WTC11 (cell line): Measurements from ENCODE around the gene ATXN10.

Experiments used
- GRHL2 ChIP-seq: fragments of 250-450 bp; sonication (Bioruptor Pico); IDR thresholded peaks from 2 replicates; pipeline ENCODE4 v1.8.0; 2022; ENCODE audit warnings: mild to moderate bottlenecking, moderate library complexity; ENCODE audit not compliant: insufficient replicate concordance, severe bottlenecking
- HMGA2 ChIP-seq: fragments of 250-450 bp; sonication (Bioruptor Pico); IDR thresholded peaks from 2 replicates; pipeline ENCODE4 v1.4.0; 2021; ENCODE audit warnings: mild to moderate bottlenecking, moderate library complexity
- JAZF1 ChIP-seq: fragments of 250-450 bp; sonication (Bioruptor Pico); IDR thresholded peaks from 2 replicates; pipeline ENCODE4 v1.9.0; 2021; ENCODE audit warnings: moderate library complexity, mild to moderate bottlenecking, inconsistent platforms
- JUN ChIP-seq: sonication (generic); formaldehyde crosslinking; IDR thresholded peaks from 2 replicates; pipeline ENCODE4 v1.8.0; 2023; ENCODE audit warnings: mild to moderate bottlenecking, missing genetic modification reagents
- TF ChIP-seq, protein P1 (sequence below): sonication (generic); formaldehyde crosslinking; IDR thresholded peaks from 2 replicates; pipeline ENCODE4 v1.8.0; 2022; ENCODE audit warnings: mild to moderate bottlenecking, missing genetic modification reagents
- TF ChIP-seq, protein P2 (sequence below): sonication (generic); formaldehyde crosslinking; IDR thresholded peaks from 2 replicates; pipeline ENCODE4 v1.8.0; 2023; ENCODE audit warnings: missing genetic modification reagents, mild to moderate bottlenecking, borderline replicate concordance
- TF ChIP-seq, protein P3 (sequence below): fragments of 200-600 bp; IDR thresholded peaks from 2 replicates; pipeline ENCODE4 v1.8.0; 2022; ENCODE audit warnings: antibody characterized with exemption
- TF ChIP-seq, protein P4 (sequence below): sonication (generic); formaldehyde crosslinking; IDR thresholded peaks from 2 replicates; pipeline ENCODE4 v1.8.1; 2022; ENCODE audit warnings: mild to moderate bottlenecking, missing genetic modification reagents, moderate library complexity, borderline replicate concordance

DNA sequence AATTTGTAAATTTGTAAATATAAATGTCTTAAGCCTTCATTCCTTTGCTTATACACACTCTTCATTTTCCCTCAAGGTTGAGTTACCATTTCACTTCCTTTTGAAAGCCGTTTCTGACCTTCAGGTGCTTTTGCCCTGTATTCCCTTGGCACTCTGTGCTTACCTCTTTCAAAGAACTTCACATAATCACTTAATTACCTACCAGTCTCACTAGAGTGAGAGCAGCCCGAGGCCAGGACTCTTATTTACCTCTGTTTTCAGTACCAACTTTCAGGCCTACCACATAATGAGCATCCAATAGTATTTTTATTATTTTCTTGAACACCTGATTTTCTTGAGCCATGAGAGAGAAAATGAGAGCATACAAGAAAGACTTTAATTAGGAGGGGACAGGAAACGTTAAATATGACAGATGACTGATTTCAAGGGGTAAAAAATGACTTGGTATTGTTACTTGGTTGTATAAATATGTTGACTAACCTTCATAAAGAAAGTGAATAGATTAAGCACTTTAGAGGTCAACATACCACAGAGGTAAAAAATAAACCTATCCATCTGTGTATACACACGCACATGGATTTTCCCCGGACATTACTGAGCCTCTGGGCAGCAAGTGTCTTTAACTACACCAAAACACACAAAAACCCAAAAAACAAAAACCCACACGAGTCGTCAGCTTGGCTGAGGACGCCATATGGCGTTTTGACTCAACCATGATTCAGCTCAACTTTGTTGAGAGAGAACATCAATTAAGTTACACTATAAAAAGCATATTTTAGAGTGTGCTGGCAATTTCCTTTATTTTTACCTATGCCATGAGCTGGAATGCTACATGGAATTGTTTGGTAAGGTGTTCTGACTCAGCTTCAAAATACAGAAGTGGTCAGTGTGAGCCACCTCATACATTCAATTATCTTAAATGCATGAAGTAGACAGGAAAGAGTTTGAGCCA, 7.6 kb downstream of the ATXN10 start:
- TF ChIP-seq JAZF1 (CRISPR knock-in tag) (no peak), HMGA2 (CRISPR knock-in tag) (no peak), JUN (CRISPR knock-in tag) (no peak), GRHL2 (CRISPR knock-in tag) (no peak)
- TF ChIP-seq, protein P1, sequence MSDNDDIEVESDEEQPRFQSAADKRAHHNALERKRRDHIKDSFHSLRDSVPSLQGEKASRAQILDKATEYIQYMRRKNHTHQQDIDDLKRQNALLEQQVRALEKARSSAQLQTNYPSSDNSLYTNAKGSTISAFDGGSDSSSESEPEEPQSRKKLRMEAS (CRISPR knock-in tag), result no peak
- TF ChIP-seq, protein P2, sequence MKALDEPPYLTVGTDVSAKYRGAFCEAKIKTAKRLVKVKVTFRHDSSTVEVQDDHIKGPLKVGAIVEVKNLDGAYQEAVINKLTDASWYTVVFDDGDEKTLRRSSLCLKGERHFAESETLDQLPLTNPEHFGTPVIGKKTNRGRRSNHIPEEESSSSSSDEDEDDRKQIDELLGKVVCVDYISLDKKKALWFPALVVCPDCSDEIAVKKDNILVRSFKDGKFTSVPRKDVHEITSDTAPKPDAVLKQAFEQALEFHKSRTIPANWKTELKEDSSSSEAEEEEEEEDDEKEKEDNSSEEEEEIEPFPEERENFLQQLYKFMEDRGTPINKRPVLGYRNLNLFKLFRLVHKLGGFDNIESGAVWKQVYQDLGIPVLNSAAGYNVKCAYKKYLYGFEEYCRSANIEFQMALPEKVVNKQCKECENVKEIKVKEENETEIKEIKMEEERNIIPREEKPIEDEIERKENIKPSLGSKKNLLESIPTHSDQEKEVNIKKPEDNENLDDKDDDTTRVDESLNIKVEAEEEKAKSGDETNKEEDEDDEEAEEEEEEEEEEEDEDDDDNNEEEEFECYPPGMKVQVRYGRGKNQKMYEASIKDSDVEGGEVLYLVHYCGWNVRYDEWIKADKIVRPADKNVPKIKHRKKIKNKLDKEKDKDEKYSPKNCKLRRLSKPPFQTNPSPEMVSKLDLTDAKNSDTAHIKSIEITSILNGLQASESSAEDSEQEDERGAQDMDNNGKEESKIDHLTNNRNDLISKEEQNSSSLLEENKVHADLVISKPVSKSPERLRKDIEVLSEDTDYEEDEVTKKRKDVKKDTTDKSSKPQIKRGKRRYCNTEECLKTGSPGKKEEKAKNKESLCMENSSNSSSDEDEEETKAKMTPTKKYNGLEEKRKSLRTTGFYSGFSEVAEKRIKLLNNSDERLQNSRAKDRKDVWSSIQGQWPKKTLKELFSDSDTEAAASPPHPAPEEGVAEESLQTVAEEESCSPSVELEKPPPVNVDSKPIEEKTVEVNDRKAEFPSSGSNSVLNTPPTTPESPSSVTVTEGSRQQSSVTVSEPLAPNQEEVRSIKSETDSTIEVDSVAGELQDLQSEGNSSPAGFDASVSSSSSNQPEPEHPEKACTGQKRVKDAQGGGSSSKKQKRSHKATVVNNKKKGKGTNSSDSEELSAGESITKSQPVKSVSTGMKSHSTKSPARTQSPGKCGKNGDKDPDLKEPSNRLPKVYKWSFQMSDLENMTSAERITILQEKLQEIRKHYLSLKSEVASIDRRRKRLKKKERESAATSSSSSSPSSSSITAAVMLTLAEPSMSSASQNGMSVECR (CRISPR knock-in tag), result no peak
- TF ChIP-seq, protein P3, sequence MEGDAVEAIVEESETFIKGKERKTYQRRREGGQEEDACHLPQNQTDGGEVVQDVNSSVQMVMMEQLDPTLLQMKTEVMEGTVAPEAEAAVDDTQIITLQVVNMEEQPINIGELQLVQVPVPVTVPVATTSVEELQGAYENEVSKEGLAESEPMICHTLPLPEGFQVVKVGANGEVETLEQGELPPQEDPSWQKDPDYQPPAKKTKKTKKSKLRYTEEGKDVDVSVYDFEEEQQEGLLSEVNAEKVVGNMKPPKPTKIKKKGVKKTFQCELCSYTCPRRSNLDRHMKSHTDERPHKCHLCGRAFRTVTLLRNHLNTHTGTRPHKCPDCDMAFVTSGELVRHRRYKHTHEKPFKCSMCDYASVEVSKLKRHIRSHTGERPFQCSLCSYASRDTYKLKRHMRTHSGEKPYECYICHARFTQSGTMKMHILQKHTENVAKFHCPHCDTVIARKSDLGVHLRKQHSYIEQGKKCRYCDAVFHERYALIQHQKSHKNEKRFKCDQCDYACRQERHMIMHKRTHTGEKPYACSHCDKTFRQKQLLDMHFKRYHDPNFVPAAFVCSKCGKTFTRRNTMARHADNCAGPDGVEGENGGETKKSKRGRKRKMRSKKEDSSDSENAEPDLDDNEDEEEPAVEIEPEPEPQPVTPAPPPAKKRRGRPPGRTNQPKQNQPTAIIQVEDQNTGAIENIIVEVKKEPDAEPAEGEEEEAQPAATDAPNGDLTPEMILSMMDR, result no peak
- TF ChIP-seq, protein P4, sequence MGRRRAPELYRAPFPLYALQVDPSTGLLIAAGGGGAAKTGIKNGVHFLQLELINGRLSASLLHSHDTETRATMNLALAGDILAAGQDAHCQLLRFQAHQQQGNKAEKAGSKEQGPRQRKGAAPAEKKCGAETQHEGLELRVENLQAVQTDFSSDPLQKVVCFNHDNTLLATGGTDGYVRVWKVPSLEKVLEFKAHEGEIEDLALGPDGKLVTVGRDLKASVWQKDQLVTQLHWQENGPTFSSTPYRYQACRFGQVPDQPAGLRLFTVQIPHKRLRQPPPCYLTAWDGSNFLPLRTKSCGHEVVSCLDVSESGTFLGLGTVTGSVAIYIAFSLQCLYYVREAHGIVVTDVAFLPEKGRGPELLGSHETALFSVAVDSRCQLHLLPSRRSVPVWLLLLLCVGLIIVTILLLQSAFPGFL (CRISPR knock-in tag), result no peak
